ENCODE results near the gene DENND6B. TPM values are rescaled to one million over a fixed set of nuclear protein-coding genes. Genes with fewer than 3 reads are reported as not detected.

Gene DENND6B
- total RNA-seq, 2 experiments from 2014 or later = 8.8 to 9.5 TPM

DNA sequence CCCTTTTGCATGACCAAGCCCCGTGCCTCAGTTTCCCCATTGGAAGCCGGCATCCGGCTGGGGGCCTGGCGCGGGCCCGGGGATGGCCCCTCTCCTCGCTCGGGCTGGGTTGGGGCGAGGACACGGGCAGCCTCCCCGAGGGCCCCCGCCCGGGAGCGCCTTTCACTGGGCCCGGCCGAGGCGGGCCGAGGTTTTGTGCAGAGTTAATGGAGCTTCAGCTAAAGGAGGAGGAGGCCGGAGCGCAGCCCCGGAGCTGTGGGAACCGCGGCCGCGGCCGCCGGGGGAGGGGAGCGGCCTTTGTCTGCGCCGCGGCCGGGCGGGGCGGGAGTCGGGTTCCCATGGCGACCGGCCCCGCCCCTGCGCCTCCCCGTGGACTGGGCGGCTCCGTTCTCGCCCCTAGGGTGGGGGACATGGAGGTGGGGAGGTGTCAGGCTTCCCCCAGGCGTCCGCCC is 55.3 kb downstream of the DENND6B start:
- no peak overlapping the region for H3K27ac Mint-ChIP-seq
- DNase-seq = peak; percentile 75
- H3K4me1 Mint-ChIP-seq = peaks cover 10% of the 10 kb centered on the region
- POLR2A ChIA-PET = no interaction called here
- peaks cover 4% of the 10 kb centered on the region for H3K27me3 Mint-ChIP-seq
- peaks cover 3% of the 10 kb centered on the region for H3K36me3 Mint-ChIP-seq
- ATAC-seq (ENCODE audit: low read depth) = no peak
- no peaks in the 10 kb centered on the region for H3K9me3 Mint-ChIP-seq
- H3K4me3 Mint-ChIP-seq = no peak overlapping the region

DNA sequence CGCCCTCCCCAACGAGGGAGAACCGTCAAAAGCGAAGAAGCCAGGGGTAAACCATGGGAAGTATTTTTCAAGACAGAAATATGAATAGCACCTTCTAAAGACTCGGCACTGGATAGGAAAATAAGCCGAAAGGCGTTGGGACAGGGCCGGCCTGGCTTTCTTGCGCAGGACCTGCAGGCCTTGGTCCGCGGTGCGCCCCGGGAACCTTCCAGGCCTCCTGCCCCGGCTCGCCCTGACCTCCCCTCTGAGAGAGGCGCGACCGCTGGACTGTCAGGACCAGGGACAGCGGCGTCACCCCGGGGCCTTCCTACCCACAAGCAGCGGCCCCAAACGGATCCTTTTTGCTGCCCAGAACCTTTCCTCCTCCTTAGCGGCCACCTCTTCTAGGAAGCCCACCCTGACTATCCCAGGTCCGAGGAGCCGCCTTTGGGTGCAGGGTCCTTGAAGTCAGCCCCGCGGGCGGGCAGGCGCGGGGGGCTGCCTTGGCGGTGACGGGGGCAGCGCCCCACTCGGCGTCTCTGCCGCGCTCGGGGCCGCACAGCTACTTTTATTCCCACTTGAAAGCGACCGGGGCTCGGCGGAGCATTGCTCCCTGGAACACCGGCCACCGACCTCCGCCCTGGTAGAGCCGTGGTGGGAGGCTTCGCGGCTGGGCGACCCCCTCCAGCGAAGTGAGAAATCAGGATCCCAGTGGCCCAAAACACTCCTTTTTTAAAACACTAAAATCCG is 56.0 kb downstream of the DENND6B start:
- no peak overlapping the region for H3K27ac Mint-ChIP-seq
- H3K4me3 Mint-ChIP-seq = peak overlapping the region; percentile 69
- ATAC-seq (ENCODE audit: low read depth) (peak; percentile 49), DNase-seq (peak; percentile 85)
- POLR2A ChIA-PET = no interaction called here
- peaks cover 4% of the 10 kb centered on the region for H3K27me3 Mint-ChIP-seq
- peaks cover 1% of the 10 kb centered on the region for H3K36me3 Mint-ChIP-seq
- H3K9me3 Mint-ChIP-seq = no peaks in the 10 kb centered on the region
- H3K4me1 Mint-ChIP-seq = peaks cover 10% of the 10 kb centered on the region

DNA sequence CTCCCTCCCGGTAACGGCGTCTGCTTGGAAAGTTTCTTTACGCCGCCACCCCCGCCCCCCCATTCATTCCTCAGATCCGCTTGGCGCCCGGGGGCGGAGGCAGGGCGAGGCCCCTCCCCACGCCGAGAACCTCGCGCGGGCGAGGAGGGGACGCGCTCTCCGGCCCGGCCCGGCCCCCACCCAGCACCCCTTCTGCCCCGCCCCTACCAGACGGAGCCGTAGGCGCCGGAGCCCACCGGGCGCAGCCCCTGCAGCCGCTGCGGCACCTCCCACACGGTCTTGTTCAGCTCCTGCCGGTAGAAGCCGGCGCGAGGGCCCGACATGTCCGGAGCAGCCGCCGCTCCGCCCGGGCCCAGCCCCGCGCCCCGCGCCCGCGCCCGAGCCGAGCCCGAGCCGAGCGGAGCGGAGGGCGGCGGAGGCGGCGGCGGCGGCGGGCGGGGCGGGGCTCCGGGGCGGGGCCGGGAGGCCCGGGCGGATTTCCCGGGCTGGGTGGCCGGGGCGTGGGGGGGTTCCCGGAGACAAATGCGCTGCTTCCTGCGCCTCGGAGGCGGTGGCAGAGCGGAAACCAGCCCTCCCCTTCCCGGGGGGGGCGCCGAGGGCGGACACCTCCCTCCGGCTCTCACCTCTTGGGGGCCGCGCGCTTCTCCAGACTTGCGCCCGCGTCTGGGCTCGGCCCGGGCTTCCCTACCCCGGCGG is 56.7 kb downstream of the DENND6B start, which contains the start of gene MAPK11:
MAPK11 (minus strand) TSS at position 411 of the 696 bp plus-strand sequence; CDS start at position 323, 88 bp downstream.
- no peak within 1 kb of the TSS for H3K27ac Mint-ChIP-seq
- peaks cover 4% of the 10 kb centered on the region for H3K27me3 Mint-ChIP-seq
- H3K4me3 Mint-ChIP-seq = peak within 1 kb of the TSS; percentile 76
- no peaks in the 10 kb centered on the region for H3K36me3 Mint-ChIP-seq
- peak; percentile 59 for ATAC-seq (ENCODE audit: low read depth)
- no peaks in the 10 kb centered on the region for H3K9me3 Mint-ChIP-seq
- POLR2A ChIA-PET = interaction anchor here (0.7 kb wide), 1 partner anchor 580 kb away, joined by 3 read pairs; no protein-coding TSS in a partner anchor
- H3K4me1 Mint-ChIP-seq = peaks cover 10% of the 10 kb centered on the region
- DNase-seq = peak; percentile 79

DNA sequence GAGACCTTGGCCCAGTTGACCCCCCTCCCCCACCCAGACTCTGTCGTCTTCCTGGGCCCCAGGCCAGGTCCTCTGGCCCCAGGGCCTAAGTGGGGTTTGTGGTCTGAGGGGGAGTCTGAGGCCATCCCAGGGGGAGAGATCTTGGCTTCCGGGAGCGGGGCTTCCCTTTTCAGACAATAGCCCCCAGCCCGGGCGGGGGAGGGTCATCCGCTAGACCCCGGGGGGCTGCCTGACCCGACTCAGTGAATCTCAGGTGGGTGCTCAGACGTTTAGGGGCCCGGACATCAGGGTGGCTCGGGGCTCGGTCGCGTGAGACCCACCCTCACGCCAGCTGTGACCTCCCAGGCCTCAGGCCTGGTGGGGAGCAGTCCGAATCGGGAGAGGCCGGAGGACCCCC is 57.2 kb downstream of the DENND6B start:
- DNase-seq = no peak
- peaks cover 10% of the 10 kb centered on the region for H3K4me1 Mint-ChIP-seq
- H3K27ac Mint-ChIP-seq = no peak overlapping the region
- peak overlapping the region; percentile 76 for H3K4me3 Mint-ChIP-seq
- POLR2A ChIA-PET = interaction anchor here (0.7 kb wide), 1 partner anchor 580 kb away, joined by 3 read pairs; no protein-coding TSS in a partner anchor
- no peaks in the 10 kb centered on the region for H3K36me3 Mint-ChIP-seq
- no peak for ATAC-seq (ENCODE audit: low read depth)
- peaks cover 4% of the 10 kb centered on the region for H3K27me3 Mint-ChIP-seq
- H3K9me3 Mint-ChIP-seq = no peaks in the 10 kb centered on the region

DNA sequence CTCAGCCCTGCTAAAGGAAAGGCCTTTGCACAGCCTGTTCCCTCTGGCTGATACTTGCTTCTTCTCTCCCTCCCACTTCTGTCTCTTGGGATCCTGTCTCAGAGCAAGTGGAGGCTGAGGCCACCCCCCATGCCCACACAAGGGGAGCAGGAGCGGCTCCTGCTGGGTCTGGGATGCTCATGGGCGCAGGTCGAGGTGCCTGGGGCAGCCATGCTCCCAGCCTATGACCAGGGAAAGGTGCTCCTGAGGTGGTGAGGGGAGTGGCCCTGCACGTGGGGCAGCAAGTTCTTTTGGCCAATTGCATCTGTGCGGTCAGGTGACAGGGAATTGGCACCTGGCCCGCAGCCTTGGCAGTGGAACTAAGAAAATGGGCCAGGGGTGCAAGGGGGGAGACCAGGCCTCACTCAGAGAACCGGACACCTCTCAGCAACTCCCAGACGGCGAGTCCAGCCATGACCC is 58.1 kb downstream of the DENND6B start:
- Mint-ChIP-seq H3K27ac (no peak overlapping the region), H3K4me1 (peaks cover 7% of the 10 kb centered on the region), H3K36me3 (no peaks in the 10 kb centered on the region), H3K27me3 (peaks cover 4% of the 10 kb centered on the region), H3K4me3 (no peak overlapping the region), H3K9me3 (no peaks in the 10 kb centered on the region)
- POLR2A ChIA-PET = no interaction called here
- DNase-seq = no peak
- ATAC-seq (ENCODE audit: low read depth) = no peak

DNA sequence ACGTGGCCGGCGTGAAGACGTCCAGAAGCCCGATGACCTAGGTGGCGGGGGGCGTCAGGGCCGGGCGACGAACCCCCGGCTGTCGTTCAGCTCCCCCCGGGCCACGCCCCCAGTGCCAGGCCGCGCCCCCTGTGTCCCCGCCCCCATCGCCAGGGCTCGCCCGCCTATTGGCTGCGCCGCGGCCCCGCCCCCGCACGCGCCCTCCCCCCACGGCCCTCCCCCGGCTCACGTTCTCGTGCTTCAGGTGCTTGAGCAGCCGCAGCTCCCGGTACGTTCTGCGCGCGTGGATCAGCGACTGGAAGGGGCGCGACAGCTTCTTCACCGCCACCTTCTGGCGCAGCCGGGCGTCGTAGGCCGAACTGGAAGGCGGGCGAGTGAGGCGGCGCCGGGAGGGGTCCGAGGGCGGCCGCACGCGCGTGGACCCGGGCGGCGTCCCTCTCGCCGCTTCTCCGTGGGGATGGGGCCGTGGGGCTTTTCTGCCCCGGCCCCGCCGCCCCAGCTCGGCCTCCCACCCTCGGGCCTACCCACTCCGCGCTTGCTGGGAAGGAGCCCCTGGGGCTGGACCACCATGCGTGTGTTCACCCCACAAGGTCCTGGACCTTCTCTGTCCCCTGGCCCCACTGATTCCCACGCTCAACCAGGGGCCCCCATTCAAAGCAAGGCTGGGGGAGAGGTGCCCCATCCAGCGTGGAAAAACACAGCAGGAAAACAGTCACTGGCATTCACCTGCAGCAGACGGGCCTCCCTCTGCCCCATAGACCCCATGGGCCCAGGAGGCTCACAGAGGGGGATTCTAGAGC is 59.0 kb downstream of the DENND6B start:
- H3K4me3 Mint-ChIP-seq = no peak overlapping the region
- peak; percentile 70 for DNase-seq
- no peak overlapping the region for H3K27ac Mint-ChIP-seq
- ATAC-seq (ENCODE audit: low read depth) = no peak
- H3K36me3 Mint-ChIP-seq = no peaks in the 10 kb centered on the region
- H3K4me1 Mint-ChIP-seq = peaks cover 7% of the 10 kb centered on the region
- no peaks in the 10 kb centered on the region for H3K9me3 Mint-ChIP-seq
- POLR2A ChIA-PET = interaction anchor here (0.6 to 1.5 kb wide), 3 partner anchors 14 to 24 kb away, joined by 3 read pairs; partner anchors contain the start of gene HDAC10
- H3K27me3 Mint-ChIP-seq = peaks cover 2% of the 10 kb centered on the region

DNA sequence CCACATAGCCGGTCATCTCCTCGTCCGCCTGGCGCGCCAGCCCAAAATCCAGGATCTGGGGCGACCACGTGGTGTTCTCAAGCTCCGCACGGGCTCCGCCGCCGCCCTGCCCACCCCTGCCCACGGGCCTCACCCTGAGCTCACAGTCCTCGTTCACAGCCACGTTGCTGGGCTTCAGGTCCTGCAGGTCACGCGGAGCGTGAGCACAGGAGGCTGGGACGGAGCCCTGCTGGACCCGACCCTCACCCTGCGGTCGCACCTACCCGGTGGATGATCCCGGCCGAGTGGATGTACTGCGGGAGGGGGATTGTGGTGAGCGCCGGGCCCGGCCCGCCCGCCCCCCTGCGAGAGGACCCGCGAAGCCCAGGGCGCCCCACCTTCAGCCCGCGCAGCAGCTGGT is 59.8 kb downstream of the DENND6B start:
- no peaks in the 10 kb centered on the region for H3K36me3 Mint-ChIP-seq
- POLR2A ChIA-PET = interaction anchor here (1.4 to 1.5 kb wide), 2 partner anchors 13 to 23 kb away, joined by 3 read pairs; no protein-coding TSS in a partner anchor
- H3K9me3 Mint-ChIP-seq = no peaks in the 10 kb centered on the region
- no peak for DNase-seq
- H3K4me3 Mint-ChIP-seq = no peak overlapping the region
- peaks cover 11% of the 10 kb centered on the region for H3K4me1 Mint-ChIP-seq
- no peak overlapping the region for H3K27ac Mint-ChIP-seq
- no peak for ATAC-seq (ENCODE audit: low read depth)
- H3K27me3 Mint-ChIP-seq = peaks cover 7% of the 10 kb centered on the region

DNA sequence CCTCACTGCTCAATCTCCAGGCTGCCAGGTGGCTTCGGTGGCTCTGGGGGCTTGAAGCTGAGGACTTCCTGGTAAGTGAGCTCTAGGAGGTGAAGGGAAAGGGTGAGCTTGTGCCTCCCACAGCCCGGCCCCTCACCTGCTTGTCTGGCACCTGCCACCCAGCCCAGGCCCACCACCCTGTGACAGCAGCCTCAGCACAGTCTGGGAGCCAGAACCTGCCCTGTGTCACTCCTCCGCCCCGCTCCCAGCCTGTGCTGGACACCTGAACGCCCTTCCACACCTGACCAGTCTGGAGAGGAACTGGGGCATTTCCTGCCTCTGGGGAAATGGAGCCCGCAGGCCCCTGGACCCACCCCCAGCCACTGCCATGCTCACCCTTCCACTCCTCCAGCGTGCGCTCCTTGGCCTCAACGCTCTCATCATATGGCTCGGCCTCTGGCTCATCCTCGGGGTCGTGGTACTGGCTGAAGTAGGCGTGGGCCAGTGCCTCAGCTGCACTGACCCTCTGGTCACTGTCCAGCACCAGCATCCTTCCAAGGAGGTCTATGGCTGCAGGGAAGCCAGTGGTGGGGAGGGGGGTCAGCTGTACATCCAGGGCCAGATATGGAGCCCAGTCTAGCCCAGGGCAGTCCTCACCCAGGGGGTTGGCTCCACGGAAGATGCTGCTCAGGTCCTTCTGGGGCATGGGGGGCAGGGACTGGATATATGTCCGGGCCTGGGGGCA is 61.7 kb downstream of the DENND6B start:
- no peaks in the 10 kb centered on the region for H3K36me3 Mint-ChIP-seq
- peaks cover 8% of the 10 kb centered on the region for H3K27me3 Mint-ChIP-seq
- peaks cover 10% of the 10 kb centered on the region for H3K4me1 Mint-ChIP-seq
- DNase-seq = no peak
- no peak overlapping the region for H3K4me3 Mint-ChIP-seq
- no peak overlapping the region for H3K27ac Mint-ChIP-seq
- no peak for ATAC-seq (ENCODE audit: low read depth)
- POLR2A ChIA-PET = no interaction called here
- no peaks in the 10 kb centered on the region for H3K9me3 Mint-ChIP-seq

DNA sequence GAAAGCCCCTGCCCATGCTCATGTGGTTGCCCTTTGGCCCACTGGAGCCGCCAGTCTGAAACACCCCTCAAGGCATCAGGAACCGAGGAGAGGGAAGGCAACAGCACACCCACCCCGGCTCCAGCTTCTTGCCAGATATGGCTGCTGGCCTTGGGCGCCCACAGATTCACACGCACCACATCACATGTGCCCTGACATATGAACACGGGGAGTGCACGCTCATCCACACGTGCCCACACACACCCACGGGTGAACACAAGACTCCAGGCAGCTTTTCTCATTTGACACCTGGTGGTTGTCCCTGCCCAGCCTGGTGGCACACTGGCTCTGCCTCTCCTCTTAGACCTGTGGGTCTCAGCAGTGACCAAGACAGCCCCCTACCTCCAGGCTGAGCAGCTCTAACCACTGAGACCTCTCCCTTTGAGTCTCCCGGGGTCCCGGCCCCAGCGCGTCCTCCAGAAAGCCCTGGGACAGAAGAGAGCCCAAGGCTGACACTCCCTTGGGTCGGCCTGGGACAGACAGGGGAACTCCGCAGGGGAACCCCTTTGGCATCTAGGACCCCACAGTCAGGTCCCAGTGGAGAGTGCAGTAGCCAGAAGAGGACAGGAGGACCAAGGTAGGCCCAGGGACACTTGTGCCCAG is 62.6 kb downstream of the DENND6B start:
- ATAC-seq (ENCODE audit: low read depth) (no peak), DNase-seq (no peak)
- H3K27ac Mint-ChIP-seq = no peak overlapping the region
- no peaks in the 10 kb centered on the region for H3K36me3 Mint-ChIP-seq
- H3K27me3 Mint-ChIP-seq = peaks cover 8% of the 10 kb centered on the region
- H3K4me1 Mint-ChIP-seq = peaks cover 10% of the 10 kb centered on the region
- H3K9me3 Mint-ChIP-seq = no peaks in the 10 kb centered on the region
- H3K4me3 Mint-ChIP-seq = no peak overlapping the region
- POLR2A ChIA-PET = interaction anchor here (3.7 kb wide), 1 partner anchor 13 kb away, joined by 26 read pairs; the partner anchor contains the start of gene HDAC10

DNA sequence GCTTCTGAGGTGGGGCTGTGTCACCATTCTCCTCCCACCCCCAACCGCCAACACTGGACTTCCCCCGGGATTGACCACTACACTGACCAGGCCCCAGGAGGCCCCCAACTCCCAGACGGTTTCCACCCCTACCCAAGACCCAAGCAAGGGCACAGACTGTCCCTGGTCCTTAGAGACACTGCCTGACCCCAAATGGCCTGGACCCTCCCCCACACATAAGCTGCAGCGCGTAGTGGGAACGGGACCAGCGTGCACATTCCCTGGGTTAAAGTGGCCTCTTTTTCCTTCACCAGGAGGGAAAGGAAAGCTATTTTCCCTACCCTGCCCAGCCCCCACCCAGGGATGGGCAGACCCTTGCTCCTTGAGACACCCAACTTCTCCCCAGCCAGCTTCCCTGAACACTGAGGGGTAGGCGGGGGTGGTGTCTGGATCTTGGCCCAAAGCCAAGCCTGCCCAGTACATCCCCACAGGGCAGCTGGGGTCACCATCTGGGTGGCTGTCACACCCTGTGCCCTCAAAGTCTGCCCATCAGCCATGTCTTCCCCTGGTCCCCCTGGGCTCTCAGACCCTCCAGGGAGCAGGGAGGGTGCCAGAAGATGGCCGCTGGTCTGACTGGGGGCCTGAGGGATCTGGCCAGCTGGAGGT is 63.7 kb downstream of the DENND6B start:
- Mint-ChIP-seq H3K36me3 (no peaks in the 10 kb centered on the region), H3K27ac (no peak overlapping the region), H3K9me3 (no peaks in the 10 kb centered on the region), H3K27me3 (peaks cover 11% of the 10 kb centered on the region), H3K4me1 (peaks cover 5% of the 10 kb centered on the region), H3K4me3 (no peak overlapping the region)
- POLR2A ChIA-PET = interaction anchor here (0.6 to 3.7 kb wide), 4 partner anchors 12 to 262 kb away, joined by 3 to 26 read pairs (median 4); partner anchors contain the start of genes HDAC10 and SCO2
- no peak for ATAC-seq (ENCODE audit: low read depth)
- DNase-seq = no peak

DNA sequence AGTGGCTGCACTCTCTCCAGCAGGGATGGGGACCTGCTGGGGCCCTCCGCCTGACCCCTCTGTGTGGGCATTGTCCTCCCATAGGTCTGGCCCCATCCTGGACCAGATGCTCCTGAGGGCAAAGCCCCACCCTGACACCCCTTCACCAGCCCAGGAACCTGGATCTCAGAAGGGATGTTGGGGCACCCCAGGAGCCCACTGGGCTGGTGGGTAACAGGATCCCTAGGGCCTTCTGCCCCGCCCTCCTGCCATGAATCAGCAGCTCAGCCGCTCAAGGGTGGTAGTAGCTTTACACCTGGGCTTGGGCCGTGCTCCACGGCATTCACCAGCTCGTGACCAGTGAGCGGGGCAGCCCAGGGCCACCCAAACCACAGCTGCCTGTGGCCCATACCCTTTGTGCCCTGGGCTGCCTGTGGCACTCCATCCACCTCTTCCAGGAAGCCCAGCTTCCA is 64.3 kb downstream of the DENND6B start:
- H3K4me1 Mint-ChIP-seq = peaks cover 4% of the 10 kb centered on the region
- ATAC-seq (ENCODE audit: low read depth) (no peak), DNase-seq (no peak)
- no peaks in the 10 kb centered on the region for H3K9me3 Mint-ChIP-seq
- POLR2A ChIA-PET = interaction anchor here (0.6 to 3.7 kb wide), 4 partner anchors 11 to 263 kb away, joined by 3 to 26 read pairs (median 4); partner anchors contain the start of genes HDAC10 and SCO2
- no peak overlapping the region for H3K27ac Mint-ChIP-seq
- peaks cover 11% of the 10 kb centered on the region for H3K27me3 Mint-ChIP-seq
- no peaks in the 10 kb centered on the region for H3K36me3 Mint-ChIP-seq
- H3K4me3 Mint-ChIP-seq = peak overlapping the region; percentile 64

Data from activated naive CD8-positive, alpha-beta T cell treated with anti-CD3 and anti-CD28 coated beads, Interleukin-2, amount 10 ng/mL, durations not matched to agents 7 days and 5 days (primary cell).